Bronchial epithelial cell (primary cell): ENCODE results near the gene OR2AJ1. TPM values are rescaled to one million over a fixed set of nuclear protein-coding genes. Genes with fewer than 3 reads are reported as not detected.

Experiments
- DNase-seq: peaks from one replicate; pipeline ENCODE4 v3.0.0-alpha.2; 2010; ENCODE audit warnings: low read depth
- FAIRE-seq: peaks from 2 replicates; lab custom pipeline; 2011; peaks lifted over from hg19 to GRCh38; lab: Jason Lieb, UNC
- H3K27me3 ChIP-seq: 2 replicates; pipeline ENCODE4 v1.5.1; 2011; ENCODE audit warnings: low read length; ENCODE audit not compliant: control insufficient read depth, insufficient read depth
- H3K36me3 ChIP-seq: 2 replicates; pipeline ENCODE4 v1.5.1; 2011; ENCODE audit warnings: low read length; ENCODE audit not compliant: control insufficient read depth, insufficient read depth
- H3K4me3 ChIP-seq: 2 replicates; pipeline ENCODE4 v1.5.1; 2011; ENCODE audit warnings: mild to moderate bottlenecking, low read depth, low read length, control low read depth
- CTCF ChIP-seq: IDR thresholded peaks from 2 replicates; pipeline ENCODE4 v1.5.1; 2011; ENCODE audit warnings: mild to moderate bottlenecking, moderate library complexity, low read length, control low read depth, inconsistent platforms; ENCODE audit not compliant: insufficient read depth, severe bottlenecking
- total RNA-seq: library from RNA; depleted of rRNA; stranded (reverse); fragments of >200 nt; gene quantifications from 2 replicates; pipeline ENCODE4 v1.2.1, GENCODE V29; 2014

The OR2AJ1 gene
- total RNA-seq, 1 donor from 2014 or later = not detected

GRCh38 chr1:247914941-247915662 lies 9.6 kb upstream of the OR2AJ1 start:
- H3K27me3 ChIP-seq = no peaks in the 10 kb centered on the region
- FAIRE-seq (no peak), DNase-seq (no peak)
- no peak for TF ChIP-seq CTCF
- no peak overlapping the region for H3K4me3 ChIP-seq
- no peaks in the 10 kb centered on the region for H3K36me3 ChIP-seq

- DNase-seq (no peak), FAIRE-seq (no peak)
- no peak for TF ChIP-seq CTCF
- no peaks in the 10 kb centered on the region for H3K27me3 ChIP-seq
- H3K4me3 ChIP-seq = no peak within 1 kb of the TSS
- no peaks in the 10 kb centered on the region for H3K36me3 ChIP-seq
Measured at GRCh38 chr1:247919952-247920351, 4.7 kb upstream of the OR2AJ1 start, which contains the start of gene OR2T8. OR2T8 (plus strand) TSS chr1:247920252; CDS start chr1:247921018, 766 bp downstream.

- DNase-seq = no peak
- Histone ChIP-seq H3K36me3 (no peaks in the 10 kb centered on the region), H3K4me3 (no peak overlapping the region), H3K27me3 (no peaks in the 10 kb centered on the region)
- TF ChIP-seq CTCF = no peak
- no peak for FAIRE-seq
Measured at GRCh38 chr1:247923941-247924340, 748 bp upstream of the OR2AJ1 start.

GRCh38 chr1:247933989-247934388 lies 9.3 kb downstream of the OR2AJ1 start:
- H3K27me3 ChIP-seq = no peaks in the 10 kb centered on the region
- no peak for TF ChIP-seq CTCF
- no peak for DNase-seq

GRCh38 chr1:247935781-247936180 lies 11.1 kb downstream of the OR2AJ1 start:
- no peak for TF ChIP-seq CTCF
- Histone ChIP-seq H3K36me3 (no peaks in the 10 kb centered on the region), H3K27me3 (no peaks in the 10 kb centered on the region), H3K4me3 (no peak overlapping the region)
- DNase-seq = no peak
- no peak for FAIRE-seq

More at GRCh38 chr1:247933989-247934388, 9.3 kb downstream of the OR2AJ1 start:
- FAIRE-seq = no peak
- H3K4me3 ChIP-seq = no peak overlapping the region
- no peaks in the 10 kb centered on the region for H3K36me3 ChIP-seq
